Heart right ventricle (tissue), 16 donors: ENCODE data around the gene DHRS11. TPM values are rescaled to one million over a fixed set of nuclear protein-coding genes. Genes with fewer than 3 reads are reported as not detected.

ENCODE experiments used
- ATAC-seq, 8 donors: fragments of 200-7000 bp; cut with Tn5 transposase; one replicate each; pipeline ENCODE4 v1.9.1; 2020; ENCODE audit warnings: mild to moderate bottlenecking in 8 of 8, moderate library complexity in 8 of 8, moderate number of reproducible peaks in 1 of 8
- DNase-seq, 2 donors: peaks; one replicate each; pipeline ENCODE4 v3.0.0-alpha.2; 2020
- H3K27ac ChIP-seq, 10 donors: fragments of 200-600 bp; sonication (generic) in 2 of 10; one replicate each; pipeline versions ENCODE4 v1.5.0 to v1.8.0; 2020 to 2022; ENCODE audit warnings: mild to moderate bottlenecking in 3 of 10
- H3K27me3 ChIP-seq, 7 donors: fragments of 200-600 bp; one replicate each; pipeline ENCODE4 v1.8.0; 2021 to 2022; ENCODE audit warnings: mild to moderate bottlenecking in 2 of 7
- H3K36me3 ChIP-seq, 9 donors: fragments of 200-600 bp; sonication (generic) in 1 of 9; one replicate each; pipeline versions ENCODE4 v1.5.0 to v1.8.0; 2020 to 2022; ENCODE audit warnings: mild to moderate bottlenecking in 2 of 9
- H3K4me1 ChIP-seq, 9 donors: fragments of 200-600 bp; sonication (generic) in 1 of 9; one replicate each; pipeline versions ENCODE4 v1.5.0 to v1.8.0; 2020 to 2022; ENCODE audit warnings: mild to moderate bottlenecking in 4 of 9
- H3K4me3 ChIP-seq, 10 donors: fragments of 200-600 bp; sonication (generic) in 2 of 10; one replicate each; pipeline versions ENCODE4 v1.5.0 to v1.8.0; 2020 to 2022; ENCODE audit warnings: mild to moderate bottlenecking in 7 of 10, moderate library complexity in 2 of 10
- H3K9me3 ChIP-seq, 11 donors: fragments of 200-600 bp in 10 of 11; sonication (generic) in 2 of 11; one replicate each; pipeline versions ENCODE4 v1.5.0 to v1.8.0; 2013 to 2022; ENCODE audit warnings: mild to moderate bottlenecking in 2 of 11, control low read depth in 1 of 11, moderate library complexity in 1 of 11
- CTCF ChIP-seq, 9 donors: fragments of 200-600 bp; sonication (generic) in 2 of 9; IDR thresholded peaks; one replicate each; pipeline versions ENCODE4 v1.5.0 to v1.8.0; 2021 to 2022; ENCODE audit warnings: antibody characterized with exemption in 9 of 9, mild to moderate bottlenecking in 5 of 9, moderate library complexity in 1 of 9
- WGBS, 2 donors: extraction: QIAGEN DNeasy Blood & Tissue Kit; methylation state at CpG; one replicate each; pipeline ENCODE4 v1.1.7; 2013; ENCODE audit warnings: inconsistent platforms in 1 of 2; 5-methylcytosine and 5-hydroxymethylcytosine counted together
- intact Hi-C, 10 donors: fragments of 100-400 bp; cut with DNase I; formaldehyde crosslinking; loops; one replicate each; pipeline versions ENCODE4 v1.11.1 to v1.14.2; 2022
- polyA plus RNA-seq, 2 donors: library from polyadenylated mRNA; stranded (reverse); fragments of 200-250 nt; gene quantifications; one replicate each; pipeline ENCODE4 v1.2.3, GENCODE V29; 2013
- total RNA-seq, 10 donors: library from RNA; stranded (reverse); fragmentation: NEBNext Ultra II Directional in 3 of 10; extraction: Animal tissue kit (Norgen Biotek cat#: 25700) in 3 of 10; gene quantifications; one replicate each; pipeline versions ENCODE4 v1.2.1 to v1.2.4, GENCODE V29; 2021 to 2023
- donor health status: Arrhythmogenic right ventricular cardiomyopathy.
- donor health status: ischemic (EF 13 %, LVEDD 7.1; RV severe dilation, severe dysfunction).
- donor health status: healthy with polysubstance abuse.
- donor health status: DM: no; HTN: yes; CAD: no.
- donor health status: DM: no; HTN: no; CAD: no.
- donor health status: ischemic (EF 25% LVEDD 6.9; RV normal size, moderate dysfunction).
- donor health status: ischemic (EF 25% LVEDD 5.7; RV mildly dilated, moderate dysfunction).
- donor health status: healthy.
- donor health status: DM: yes; HTN: yes; CAD: no.
- donor health status: Ischemic cardiomyopathy.
- donor health status: ischemic (EF 35%, LVEDD 5.7; RV mildly dilated, moderate dysfunction).
- donor health status: nonischemic (EF 11% LVEDD 7.7; RV severe dilation, severe dysfunction).
- donor health status: DM: yes; HTN: yes; CAD: no.
- donor health status: PGD.
- donor health status: ischemic (EF 29% LVEDD 5.4; RV normal size, mild dysfunction).
- donor health status: nonischemic (EF 23%, LVEDD 6.1; RV moderate dilation, normal function).

The DHRS11 gene
- total and polyA plus RNA-seq, 12 donors = 11.0 to 24.7 (median 18.9) TPM

GRCh38 chr17:36544307-36545076, 47.2 kb upstream of the DHRS11 start, which contains the start of gene GGNBP2:
GGNBP2 (plus strand) TSS chr17:36544919; CDS start chr17:36545725, 806 bp downstream.
- DNase-seq (peak; percentile 95 to 96), ATAC-seq (peak; percentile 89 to 95 (median 92))
- intact Hi-C loops = loop anchor here in 6 of 10 donors (5.0 to 10.0 kb wide), 3 partner anchors 48 to 60 kb away; partner anchors contain the start of genes DHRS11 (in 6 of the 6) and ZNHIT3 (in 1 of the 6)
- Histone ChIP-seq H3K4me1 (peaks cover 16 to 52% (median 44%) of the 10 kb centered on the region in 9 donors), H3K27ac (peak within 1 kb of the TSS; percentile 97 to 100 (median 100)), H3K4me3 (peak within 1 kb of the TSS; percentile 69 to 98 (median 86)), H3K9me3 (no peaks in the 10 kb centered on the region), H3K36me3 (peaks cover 0 to 36% (median 0%) of the 10 kb centered on the region in 9 donors), H3K27me3 (no peaks in the 10 kb centered on the region)
- TF ChIP-seq CTCF (IDR thresholded peaks at IDR 0.05) = no peak
- 0 to 1% methylated on average over 70 to 71 of the region's 71 CpGs for WGBS, 2 donors

- no peaks in the 10 kb centered on the region for H3K9me3 ChIP-seq
- no peak for DNase-seq
- peaks cover 0 to 32% (median 0%) of the 10 kb centered on the region in 9 donors for H3K36me3 ChIP-seq
- no peak for TF ChIP-seq CTCF (IDR thresholded peaks at IDR 0.05)
- H3K27ac ChIP-seq = peak overlapping the region; percentile 97 to 100 (median 100)
- H3K27me3 ChIP-seq = no peaks in the 10 kb centered on the region
- intact Hi-C loops = loop anchor here in 6 of 10 donors (5.0 to 10.0 kb wide), 3 partner anchors 47 to 60 kb away; partner anchors contain the start of genes DHRS11 (in 6 of the 6) and ZNHIT3 (in 1 of the 6)
- peak in 7 of 8 donors; percentile 40 to 73 (median 56) for ATAC-seq
- H3K4me3 ChIP-seq = peak overlapping the region; percentile 69 to 98 (median 86)
- 1% methylated on average over 17 to 29 of the region's 38 CpGs for WGBS, 2 donors
- peaks cover 16 to 52% (median 48%) of the 10 kb centered on the region in 9 donors for H3K4me1 ChIP-seq
Measured at GRCh38 chr17:36545077-36545464, 46.6 kb upstream of the DHRS11 start.

- peak; percentile 89 to 95 (median 92) for ATAC-seq
- Histone ChIP-seq H3K4me1 (peaks cover 16 to 56% (median 49%) of the 10 kb centered on the region in 9 donors), H3K4me3 (peak overlapping the region; percentile 69 to 98 (median 86)), H3K27me3 (no peaks in the 10 kb centered on the region), H3K27ac (peak overlapping the region; percentile 97 to 100 (median 100)), H3K36me3 (peaks cover 0 to 30% (median 0%) of the 10 kb centered on the region in 9 donors), H3K9me3 (no peaks in the 10 kb centered on the region)
- peak; percentile 96 to 97 for DNase-seq
- WGBS, 2 donors = 1% methylated on average over 60 of the region's 60 CpGs
- no peak for TF ChIP-seq CTCF (IDR thresholded peaks at IDR 0.05)
- intact Hi-C loops = loop anchor here in 6 of 10 donors (5.0 to 10.0 kb wide), 3 partner anchors 47 to 61 kb away; partner anchors contain the start of genes DHRS11 (in 6 of the 6) and ZNHIT3 (in 1 of the 6)
Measured at GRCh38 chr17:36545465-36546417, 45.9 kb upstream of the DHRS11 start.
